HG03457 (cell line): Measurements from ENCODE around the gene ARID4A.
"Not testable (repeated sequence)": the region's sequence is repeated elsewhere in the genome, so short reads cannot be mapped to it uniquely, and the experiment has no call there.

Source experiments
- ATAC-seq: cut with Tn5 transposase; IDR thresholded peaks from one replicate; pipeline ENCODE4 v1.9.1; 2021; ENCODE audit warnings: moderate number of reproducible peaks; ENCODE audit not compliant: unreplicated experiment

Gene ARID4A, protein sequence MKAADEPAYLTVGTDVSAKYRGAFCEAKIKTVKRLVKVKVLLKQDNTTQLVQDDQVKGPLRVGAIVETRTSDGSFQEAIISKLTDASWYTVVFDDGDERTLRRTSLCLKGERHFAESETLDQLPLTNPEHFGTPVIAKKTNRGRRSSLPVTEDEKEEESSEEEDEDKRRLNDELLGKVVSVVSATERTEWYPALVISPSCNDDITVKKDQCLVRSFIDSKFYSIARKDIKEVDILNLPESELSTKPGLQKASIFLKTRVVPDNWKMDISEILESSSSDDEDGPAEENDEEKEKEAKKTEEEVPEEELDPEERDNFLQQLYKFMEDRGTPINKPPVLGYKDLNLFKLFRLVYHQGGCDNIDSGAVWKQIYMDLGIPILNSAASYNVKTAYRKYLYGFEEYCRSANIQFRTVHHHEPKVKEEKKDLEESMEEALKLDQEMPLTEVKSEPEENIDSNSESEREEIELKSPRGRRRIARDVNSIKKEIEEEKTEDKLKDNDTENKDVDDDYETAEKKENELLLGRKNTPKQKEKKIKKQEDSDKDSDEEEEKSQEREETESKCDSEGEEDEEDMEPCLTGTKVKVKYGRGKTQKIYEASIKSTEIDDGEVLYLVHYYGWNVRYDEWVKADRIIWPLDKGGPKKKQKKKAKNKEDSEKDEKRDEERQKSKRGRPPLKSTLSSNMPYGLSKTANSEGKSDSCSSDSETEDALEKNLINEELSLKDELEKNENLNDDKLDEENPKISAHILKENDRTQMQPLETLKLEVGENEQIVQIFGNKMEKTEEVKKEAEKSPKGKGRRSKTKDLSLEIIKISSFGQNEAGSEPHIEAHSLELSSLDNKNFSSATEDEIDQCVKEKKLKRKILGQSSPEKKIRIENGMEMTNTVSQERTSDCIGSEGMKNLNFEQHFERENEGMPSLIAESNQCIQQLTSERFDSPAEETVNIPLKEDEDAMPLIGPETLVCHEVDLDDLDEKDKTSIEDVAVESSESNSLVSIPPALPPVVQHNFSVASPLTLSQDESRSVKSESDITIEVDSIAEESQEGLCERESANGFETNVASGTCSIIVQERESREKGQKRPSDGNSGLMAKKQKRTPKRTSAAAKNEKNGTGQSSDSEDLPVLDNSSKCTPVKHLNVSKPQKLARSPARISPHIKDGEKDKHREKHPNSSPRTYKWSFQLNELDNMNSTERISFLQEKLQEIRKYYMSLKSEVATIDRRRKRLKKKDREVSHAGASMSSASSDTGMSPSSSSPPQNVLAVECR

DNA sequence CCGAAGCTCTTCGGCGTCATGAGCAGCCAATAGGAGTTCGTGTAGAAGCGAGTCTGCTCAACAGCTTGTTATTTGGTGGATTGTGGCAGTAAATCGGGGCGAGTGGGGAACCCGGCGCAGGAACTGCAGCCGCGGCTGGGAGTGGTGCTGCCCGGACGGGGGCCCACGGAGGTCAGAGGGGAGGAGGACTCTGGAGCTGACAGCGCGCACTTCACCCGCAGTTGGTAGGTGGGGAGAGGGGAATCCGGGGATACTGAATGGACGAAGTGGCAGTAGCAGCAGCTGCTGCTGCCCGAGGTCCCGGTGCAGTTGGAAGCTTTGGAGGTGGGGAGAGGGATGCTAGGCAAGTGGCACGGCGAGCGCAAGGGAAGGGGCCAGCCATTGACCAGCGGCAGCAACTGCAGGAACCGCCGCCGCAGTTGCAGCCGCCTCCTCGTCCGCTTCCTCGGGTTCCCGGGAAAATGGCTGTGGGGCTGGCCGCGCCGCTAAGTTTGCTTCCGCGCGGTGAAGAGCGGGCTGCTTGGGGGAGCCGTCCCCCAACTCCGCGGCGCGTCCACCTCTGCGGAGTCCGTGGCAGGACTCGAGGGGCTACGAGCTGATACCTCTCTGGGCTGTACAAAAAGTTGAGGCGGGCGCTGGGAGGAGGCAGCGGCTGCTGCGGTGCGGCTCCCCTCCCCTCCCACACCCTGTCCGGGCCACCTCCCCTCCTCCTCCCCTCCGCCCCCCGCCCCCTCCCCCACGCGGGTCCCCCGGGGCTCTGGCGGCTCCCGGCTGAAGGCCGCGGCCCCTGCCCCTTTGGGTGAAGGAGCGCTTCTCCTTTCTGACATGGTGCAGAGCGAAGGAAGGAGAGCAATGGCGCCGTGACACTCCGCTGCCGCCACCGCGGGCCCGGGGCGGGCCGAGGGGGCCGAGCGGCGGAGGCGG lies at the start of gene ARID4A:
TSS of gene ARID4A (plus strand) at position 79 of the 924 bp plus-strand sequence. CDS start 1,300 bp downstream, outside the sequence.
- ATAC-seq = no peak

DNA sequence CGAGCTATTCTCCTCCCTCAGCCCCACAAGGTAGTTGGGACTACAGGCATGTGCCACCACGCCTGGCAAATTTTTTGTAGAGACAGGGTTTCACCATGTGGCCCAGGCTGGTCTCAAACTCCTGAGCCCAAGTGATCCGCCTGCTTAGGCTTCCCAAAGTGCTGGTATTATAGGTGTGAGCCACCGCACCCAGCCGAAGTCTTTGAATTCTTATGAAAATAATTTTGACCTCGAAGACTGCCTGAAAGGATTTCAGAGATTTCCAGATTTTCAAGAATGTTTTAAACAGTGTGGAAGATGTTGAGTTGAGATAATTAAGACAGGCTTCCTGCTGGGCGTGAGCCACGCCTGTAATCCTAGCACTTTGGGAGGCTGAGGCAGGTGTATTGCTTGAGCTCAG lies 48.7 kb upstream of the ARID4A start:
- ATAC-seq = no peak

DNA sequence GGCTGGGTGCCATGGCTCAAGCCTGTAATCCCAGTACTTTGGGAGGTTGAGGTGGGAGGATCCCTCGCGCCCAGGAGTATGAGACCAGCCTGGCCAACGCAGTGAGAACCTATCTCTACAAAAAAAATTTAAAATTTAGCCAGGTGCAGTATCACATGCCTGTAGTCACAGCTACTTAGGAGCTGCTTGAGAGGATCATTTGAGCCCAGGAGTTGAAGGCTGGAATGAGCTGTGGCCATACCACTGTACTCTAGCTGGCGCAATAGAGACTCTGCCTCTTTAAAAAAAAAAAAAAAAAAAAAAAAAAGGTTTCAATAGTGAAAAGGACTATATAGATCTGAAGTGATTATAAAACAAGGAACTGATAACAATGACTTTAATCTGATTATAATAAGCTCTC lies 40.2 kb upstream of the ARID4A start:
- ATAC-seq = no peak

DNA sequence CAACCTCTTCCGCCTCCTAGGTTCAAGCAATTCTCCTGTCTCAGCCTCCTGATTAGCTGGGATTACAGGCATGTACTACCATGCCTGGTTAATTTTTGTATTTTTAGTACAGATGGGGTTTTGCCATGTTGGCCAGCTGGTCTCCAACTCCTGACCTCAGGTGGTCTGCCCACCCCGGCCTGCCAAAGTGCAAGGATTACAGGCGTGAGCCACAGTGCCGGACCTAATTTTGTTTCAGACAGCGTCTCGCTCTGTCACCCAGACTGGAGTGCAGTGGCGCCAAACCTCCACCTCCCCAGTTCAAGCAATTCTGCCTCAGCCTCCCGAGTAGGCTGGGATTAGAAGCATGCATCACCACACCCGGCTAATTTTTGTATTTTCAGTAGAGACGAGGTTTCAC lies 36.4 kb upstream of the ARID4A start:
- ATAC-seq = not testable (repeated sequence)

DNA sequence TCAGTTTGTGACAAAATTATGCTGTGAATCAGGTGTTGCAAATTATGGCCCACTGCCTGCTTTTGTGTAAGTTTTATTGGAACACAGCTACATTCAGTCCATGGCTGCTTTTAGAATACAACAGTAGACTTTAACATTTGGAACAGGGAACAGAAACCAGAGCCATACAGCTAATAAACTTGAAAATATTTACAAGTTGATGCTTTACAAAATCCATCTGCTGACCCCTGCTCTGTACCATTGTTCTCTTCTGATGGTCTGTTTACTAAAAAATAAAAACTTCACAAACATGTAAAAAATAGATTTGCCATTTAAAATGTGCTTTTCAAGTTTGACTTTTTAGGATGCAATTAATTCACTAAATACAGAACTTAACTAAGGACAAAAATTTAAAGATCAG lies 33.0 kb upstream of the ARID4A start:
- ATAC-seq = no peak

DNA sequence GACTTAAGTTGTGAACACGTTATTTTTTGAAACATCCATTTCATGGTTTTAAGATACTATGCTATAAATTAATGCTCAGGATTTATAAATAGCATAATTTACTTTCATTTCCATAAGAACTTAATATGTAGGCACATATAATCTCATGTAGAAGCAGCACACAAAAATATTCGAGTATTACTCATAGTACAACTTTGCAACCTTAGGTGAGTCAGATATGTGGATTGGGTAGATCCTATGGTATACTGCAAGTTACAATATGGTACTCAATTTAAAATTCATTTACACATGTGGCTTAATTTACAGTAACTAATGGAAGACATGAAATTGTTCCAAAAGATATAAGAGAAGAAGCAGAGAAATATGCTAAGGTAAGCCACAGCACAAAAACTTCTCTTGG lies 27.7 kb upstream of the ARID4A start:
- ATAC-seq = no peak

DNA sequence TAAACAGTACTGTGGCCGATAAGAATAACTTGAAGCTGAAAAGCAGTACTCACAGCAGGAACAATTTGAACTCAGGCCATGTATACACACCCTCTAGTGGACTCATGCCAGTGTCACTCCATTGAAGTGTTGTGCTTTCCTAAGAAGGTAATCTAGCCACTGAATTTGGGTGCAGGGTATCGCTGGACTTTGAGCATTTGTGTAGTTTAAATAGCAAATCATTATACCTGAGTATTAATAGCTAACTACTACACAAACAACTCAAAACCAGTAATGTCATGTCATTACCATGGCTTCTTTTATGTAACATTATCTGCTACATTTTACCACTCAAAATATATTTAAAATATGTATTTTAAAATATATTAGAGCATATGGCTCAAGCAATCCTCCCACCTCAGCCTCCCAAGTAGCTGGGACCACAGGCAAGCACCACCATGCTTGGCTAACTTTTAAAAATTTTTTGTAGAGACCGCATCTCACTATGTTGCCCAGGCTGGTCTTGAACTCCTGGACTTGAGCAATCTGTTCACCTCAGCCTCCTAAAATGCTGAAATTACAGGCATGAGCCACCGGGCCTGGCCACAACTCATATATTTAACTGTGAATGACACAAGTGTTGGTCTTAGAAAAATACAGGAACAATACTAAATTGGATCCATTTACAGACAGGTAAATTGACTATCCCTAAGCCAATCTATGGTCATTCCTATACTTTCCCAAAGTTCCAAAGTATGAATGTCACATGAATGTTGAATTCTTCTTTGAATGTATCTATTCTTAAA lies 25.6 kb upstream of the ARID4A start:
- no peak for ATAC-seq

DNA sequence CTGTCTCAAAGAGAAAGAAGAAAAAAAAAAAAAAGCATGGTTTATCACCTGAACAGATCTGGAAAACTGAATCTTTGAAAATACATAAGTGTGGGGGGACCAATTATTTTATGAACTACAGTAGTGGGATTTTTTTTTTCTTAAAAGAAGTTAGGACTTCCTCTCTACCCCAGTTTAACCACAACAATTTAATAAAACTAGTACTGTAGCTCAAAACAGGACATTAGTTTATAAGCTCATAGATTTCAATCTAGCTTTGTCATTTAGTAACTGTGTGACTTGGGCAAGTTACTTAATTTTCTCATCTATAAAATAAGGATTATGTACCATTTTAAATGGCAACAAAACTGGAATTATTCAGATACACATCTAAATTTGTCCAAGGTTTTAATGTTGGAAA lies 23.5 kb upstream of the ARID4A start:
- no peak for ATAC-seq

DNA sequence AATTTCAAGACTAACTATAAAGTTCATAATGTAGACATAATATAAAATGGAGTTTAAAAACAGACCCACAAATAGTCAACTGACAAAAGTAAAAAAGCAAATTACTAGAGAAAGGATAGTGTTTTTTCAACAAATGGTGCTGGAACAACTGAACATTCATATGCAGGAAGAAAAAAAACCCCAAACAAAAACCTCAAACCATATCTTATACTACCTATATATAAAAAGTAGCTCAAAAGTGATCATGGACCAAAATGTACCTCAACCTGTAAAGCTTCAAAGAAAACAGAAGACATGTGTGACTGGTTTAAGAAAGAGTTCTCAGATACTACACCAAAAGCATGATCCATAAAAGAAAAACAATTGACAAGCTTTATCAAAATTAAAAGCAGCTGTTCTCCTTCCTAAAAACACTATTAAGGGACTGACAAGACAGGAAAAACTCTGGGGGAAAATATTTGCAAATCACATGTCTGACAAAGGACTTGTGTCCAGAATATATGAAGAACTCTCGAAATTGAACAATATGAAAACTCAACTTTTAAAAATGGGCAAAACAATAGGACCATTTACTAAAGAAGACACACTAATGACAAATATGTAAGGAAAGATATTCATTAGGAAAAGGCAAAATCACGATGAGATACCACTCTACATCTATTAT lies 22.7 kb upstream of the ARID4A start:
- no peak for ATAC-seq

DNA sequence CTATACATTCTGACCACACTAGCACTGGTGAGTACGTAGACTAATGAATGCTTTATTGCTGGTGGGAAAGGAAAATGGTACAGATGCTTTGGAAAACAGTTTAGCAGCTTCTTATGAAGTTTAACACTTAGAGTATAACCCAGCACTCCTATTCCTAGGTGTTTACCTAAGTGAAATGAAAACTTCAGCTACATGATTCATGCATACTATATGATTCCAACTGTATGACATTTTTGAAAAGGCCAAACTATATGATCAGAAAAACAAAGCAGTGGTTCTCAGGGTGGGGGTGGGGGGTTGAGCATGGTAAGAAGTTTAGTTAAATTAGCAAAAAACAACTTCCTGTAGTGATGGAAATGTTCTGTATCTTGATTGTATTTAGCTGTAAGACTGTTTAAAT lies 22.1 kb upstream of the ARID4A start:
- ATAC-seq = no peak

DNA sequence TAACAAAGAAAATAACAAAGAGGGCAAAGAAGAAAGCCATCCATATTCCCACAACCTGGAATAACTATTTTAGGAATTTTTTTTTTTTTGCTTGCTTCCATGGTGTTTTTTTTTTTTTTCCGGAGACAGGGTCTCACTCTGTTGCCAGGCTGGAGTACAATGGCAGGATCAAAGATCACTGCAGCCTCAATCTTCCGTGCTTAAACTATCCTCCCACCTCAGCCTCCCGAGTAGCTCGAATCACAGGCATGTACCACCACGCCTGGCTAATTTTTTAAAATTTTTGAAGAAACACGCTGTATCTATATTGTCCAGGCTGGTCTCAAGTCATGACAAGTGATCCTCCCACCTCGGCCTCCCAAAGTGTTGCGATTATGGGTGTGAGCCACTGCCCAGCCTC lies 20.2 kb upstream of the ARID4A start:
- ATAC-seq = no peak

DNA sequence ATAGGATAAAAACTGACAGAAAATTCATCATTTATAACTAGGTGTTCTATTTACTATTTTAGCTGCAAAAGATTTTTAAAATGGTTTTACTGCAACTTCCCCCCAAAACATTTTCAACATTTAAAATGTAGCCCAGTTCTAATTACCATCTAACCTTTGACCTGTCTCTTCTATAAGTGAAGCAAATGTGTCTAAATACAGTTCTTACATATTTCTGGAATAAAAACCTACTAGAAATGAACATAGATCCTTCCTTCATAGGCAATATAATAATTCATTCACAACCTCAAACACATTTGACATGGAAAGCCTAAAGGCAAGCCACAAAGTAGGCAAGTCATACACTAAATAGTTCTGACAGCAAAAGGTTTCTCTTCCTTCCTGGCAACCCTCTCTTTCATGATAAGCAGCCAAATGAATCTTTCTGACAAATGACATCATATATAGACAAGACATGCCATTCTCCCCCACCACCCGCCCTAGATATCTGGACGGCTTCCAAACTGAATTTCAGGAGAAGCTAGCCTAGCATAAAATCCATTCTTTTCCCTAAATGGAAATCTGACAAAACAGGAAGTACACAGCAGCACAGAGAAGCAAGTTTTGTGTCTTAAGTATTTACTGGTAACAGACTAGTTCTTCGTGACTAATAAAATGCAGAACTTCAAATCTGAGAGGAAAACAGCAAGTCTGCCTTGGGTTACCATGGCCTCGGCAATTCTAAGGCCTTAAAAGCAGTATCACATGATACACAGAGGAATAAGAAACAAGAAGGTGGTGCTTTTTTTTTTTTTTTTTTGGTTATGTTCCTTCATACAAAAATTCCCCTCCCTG lies 17.2 kb upstream of the ARID4A start:
- ATAC-seq = no peak

DNA sequence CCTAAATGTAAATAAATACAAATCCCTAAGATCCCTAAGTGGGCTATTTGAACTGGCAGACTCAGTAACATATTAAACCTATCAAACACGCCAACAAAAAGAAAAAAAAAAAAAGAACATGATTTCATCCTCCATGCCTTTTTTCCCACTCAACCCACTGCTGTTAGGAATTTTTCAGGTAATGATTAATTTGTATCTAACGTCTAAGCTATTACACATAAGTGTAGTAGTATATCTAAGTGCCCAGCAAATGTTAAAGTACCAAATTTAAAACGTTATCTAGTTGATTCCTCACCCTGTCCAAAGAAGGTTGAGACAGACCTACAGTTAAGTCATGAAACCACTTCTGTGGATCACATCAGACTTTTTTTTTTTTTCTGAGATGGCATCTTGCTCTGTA lies 16.4 kb upstream of the ARID4A start:
- no peak for ATAC-seq

DNA sequence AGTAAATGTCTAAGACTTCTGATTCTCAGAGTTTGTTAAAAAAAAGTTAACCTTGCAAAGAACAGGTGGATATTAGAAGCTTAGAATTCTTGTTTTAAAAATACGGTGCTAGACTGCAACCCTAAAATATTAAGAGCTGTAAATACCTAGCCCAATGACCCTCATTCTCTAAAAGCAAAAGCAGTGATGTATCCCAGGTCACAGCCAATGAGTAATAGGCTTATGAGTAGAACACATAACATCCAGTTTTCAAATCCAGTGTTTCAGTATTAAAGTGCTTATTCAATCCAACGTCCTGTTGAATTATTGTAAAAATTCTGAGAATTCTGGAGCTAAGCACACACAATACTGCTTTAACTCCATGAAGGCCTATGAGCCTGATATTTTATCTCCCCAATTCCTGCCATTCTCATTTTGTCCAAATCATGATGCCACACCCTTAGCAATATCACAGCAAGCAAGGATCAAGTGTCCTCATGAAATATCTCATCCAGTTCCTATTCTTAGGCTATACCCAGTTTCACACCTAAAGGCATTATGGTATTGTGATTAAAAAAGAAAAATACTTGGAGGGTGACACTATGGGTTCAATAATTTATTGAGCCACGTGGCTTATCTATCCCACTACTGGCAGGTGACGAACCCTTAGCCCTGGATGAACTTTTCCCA lies 15.3 kb upstream of the ARID4A start:
- no peak for ATAC-seq

DNA sequence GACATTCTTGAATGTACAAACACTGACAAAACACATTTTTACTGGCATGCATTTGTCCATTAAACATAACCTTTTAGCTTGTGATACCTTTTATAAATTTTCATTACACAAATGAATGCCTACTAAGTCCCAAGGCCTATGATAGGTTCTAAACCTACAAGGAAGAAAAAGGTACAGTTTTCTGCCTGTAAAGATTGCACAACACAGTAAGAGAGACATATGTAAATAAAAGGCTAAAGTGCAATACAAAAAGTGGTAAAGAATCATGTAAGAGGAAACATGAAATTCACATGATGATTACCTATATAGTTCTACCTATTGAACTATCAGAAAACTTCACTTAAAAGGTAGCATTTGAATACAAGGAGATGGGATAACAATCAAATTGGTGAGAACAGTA lies 14.6 kb upstream of the ARID4A start:
- ATAC-seq = no peak

DNA sequence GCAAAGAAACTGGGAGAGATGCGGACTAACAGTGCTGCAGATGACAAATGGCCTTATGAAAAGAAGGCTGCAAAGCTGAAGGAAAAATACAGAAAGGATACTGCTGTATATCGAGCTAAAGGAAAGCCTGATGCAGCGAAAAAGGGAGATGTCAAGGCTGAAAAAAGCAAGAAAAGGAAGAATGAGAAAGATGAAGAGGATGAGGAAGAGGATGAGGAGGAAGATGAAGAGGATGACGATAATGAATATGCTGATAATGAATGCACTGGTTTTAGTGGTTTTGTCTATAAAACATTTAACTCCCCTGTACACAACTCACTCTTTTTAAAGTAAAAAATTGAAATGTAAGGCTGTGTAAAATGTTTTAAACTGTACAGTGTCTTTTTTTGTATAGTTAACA lies 13.2 kb upstream of the ARID4A start:
- ATAC-seq = no peak

DNA sequence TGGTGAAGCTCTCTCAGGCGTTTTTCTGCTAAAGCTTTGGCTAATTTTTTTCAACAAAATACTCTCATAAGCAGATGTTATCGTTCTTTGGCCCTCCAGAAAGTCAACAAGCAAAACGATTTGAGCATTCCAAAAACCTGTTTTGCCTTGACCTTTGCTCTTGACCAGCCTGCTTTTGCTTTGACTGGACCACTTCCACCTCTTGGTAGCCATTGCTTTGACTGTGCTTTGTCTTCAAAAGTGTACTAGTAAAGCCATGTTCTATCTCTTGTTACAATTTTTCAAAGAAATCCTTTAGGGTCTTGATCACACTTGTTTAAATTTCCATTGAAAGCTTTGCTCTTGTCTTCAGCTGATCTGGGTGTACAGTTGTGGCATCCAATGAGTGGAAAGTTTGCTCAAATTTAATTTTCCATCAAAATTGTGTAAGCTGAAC lies 10.7 kb upstream of the ARID4A start:
- no peak for ATAC-seq
